WI38 (cell line): Measurements from ENCODE around the gene MAD1L1.

Source experiments
- H3K4me3 ChIP-seq: 2 replicates; pipeline ENCODE4 v1.5.1; 2011; ENCODE audit warnings: low read depth, mild to moderate bottlenecking, control low read depth, low read length
- CTCF ChIP-seq: IDR thresholded peaks from 2 replicates; pipeline ENCODE4 v1.5.1; 2012; ENCODE audit warnings: low read depth, mild to moderate bottlenecking, control low read depth, low read length

The MAD1L1 gene

GRCh38 chr7:2043316-2044039 lies 189.3 kb downstream of the MAD1L1 start:
- no peak overlapping the region for H3K4me3 ChIP-seq
- no peak for TF ChIP-seq CTCF

- TF ChIP-seq CTCF: no peak
Measured at GRCh38 chr7:2042650-2043049, 190.1 kb downstream of the MAD1L1 start.

GRCh38 chr7:2041496-2042367 lies 191.0 kb downstream of the MAD1L1 start:
- no peak for TF ChIP-seq CTCF
- no peak overlapping the region for H3K4me3 ChIP-seq

More at GRCh38 chr7:2042650-2043049, 190.1 kb downstream of the MAD1L1 start:
- H3K4me3 ChIP-seq: no peak overlapping the region

GRCh38 chr7:2040893-2041270 lies 191.9 kb downstream of the MAD1L1 start:
- TF ChIP-seq CTCF: no peak
- no peak overlapping the region for H3K4me3 ChIP-seq

- H3K4me3 ChIP-seq: no peak overlapping the region
- TF ChIP-seq CTCF: no peak
Measured at GRCh38 chr7:2040201-2040892, 192.4 kb downstream of the MAD1L1 start.

GRCh38 chr7:2038931-2039728 lies 193.6 kb downstream of the MAD1L1 start:
- TF ChIP-seq CTCF: no peak
- H3K4me3 ChIP-seq: no peak overlapping the region
